Measurements from ENCODE around the gene MRPL11.

Gene MRPL11

DNA sequence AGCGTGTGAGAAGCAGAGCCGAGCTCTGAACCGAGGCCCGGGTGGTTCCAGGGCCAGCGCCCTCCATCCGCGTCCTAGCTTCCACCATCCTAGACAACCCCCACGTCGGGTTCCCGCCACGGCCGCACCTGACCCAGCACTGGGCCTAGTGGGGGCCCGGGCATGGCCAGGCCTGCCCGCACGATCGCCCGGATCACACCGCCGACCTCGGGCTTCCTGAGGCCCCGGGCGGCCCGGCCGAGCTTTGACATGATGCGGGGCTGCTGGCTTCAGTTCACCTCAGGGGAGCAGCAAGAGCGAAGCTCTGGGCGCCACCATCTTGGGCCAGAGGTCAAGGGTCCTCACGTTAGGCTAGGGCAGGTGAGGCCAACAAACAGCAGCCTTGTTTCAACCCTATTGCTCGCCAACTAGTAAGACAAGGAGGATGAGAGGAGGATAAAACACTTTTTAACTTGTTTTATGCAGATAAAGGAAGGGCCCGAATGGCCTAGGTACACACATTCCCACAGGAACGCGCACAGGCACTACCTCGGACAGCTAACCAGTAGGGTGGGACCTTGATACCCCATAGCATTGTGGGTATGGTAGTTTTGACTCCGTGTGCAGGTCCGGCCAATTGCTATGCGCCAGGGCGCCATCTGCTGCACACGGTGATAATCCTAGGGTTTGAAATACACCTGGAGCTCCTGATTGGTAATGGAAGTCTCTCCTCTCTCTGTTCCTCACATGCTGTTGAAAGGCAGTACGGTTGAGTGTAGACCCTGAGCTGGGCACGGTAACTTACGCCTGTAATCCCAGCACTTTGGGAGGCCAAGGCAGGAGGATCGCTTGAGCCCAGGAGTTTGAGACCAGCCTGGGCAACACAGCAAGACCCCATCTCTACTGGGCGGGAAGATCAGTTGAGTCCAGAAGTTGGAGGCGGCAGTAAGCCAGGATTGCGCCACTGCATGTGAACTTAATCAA is at the start of gene MRPL11:
MRPL11 (minus strand) TSS at position 345 of the 963 bp plus-strand sequence; CDS start at position 251, 94 bp downstream.
- peak; percentile 66 to 86 (median 77) for DNase-seq (ENCODE audit: low read depth in 4 of 4, low spot score in 1 of 4)

- no peak for DNase-seq (ENCODE audit: low read depth in 4 of 4, low spot score in 1 of 4)
Observed at GRCh38 chr11:66484806-66485380, 46.2 kb upstream of the MRPL11 start.

- peak; percentile 86 to 97 (median 90) for DNase-seq (ENCODE audit: low read depth in 4 of 4, low spot score in 1 of 4)
Observed at GRCh38 chr11:66480117-66480938, 41.7 kb upstream of the MRPL11 start, which contains the start of gene DPP3. TSS of gene DPP3 (plus strand) at chr11:66480434. CDS start at chr11:66482201, 1,767 bp downstream.

- DNase-seq (ENCODE audit: low read depth in 4 of 4, low spot score in 1 of 4) = no peak
Observed at GRCh38 chr11:66479394-66480116, 40.9 kb upstream of the MRPL11 start.

DNA sequence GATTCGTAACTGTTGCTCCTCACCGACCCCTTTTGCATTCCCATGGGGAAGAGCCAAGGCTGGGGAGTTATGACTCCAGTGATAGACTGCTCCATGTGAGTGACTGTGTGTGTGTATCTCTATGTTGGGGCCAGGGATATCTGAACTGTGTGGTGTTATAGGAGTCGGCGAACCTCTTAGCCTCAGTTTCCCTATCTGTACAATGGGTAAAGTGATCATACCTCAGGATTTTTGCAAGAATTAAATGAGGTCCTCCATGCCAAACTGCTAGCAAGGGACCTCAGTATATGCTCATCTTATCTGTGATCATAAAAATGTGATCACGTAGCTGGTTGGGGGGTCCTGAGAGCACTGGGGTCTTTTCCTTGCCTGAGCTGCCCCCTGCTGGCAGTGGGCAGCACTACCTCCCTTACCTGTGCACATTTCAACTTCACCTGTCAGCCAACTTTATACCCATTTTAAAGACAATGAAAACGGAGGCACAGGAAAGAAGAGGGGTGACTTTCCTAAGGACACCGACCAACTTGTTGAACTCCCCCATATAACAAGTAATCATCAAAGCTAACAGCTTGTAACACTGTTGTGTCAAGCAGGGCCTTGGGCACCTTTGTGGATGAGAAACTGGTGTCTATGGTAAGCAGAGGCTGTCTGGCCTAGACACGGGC is 40.2 kb upstream of the MRPL11 start:
- no peak for DNase-seq (ENCODE audit: low read depth in 4 of 4, low spot score in 1 of 4)

GRCh38 chr11:66477263-66478201 is 38.9 kb upstream of the MRPL11 start:
- no peak for DNase-seq (ENCODE audit: low read depth in 4 of 4, low spot score in 1 of 4)

DNA sequence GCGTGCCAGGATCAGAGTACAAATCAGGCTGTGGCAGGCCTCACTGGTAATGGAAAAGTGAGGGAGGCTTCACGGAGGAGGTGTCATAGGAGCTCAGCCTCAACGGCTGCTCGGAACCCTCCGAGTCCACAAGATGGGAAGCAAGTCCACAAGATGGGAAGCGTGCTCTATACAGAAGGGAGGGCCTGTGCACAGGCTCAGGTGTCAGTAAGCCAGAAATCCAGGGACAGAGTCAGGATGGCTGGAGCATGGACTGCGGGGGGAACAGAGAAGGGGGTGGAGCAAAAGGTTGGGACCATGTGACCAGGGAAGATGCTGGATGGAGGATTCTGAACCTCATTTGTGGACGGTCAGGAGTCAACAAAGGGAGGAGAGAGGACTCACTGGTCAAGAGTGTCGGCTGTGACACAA is 38.2 kb upstream of the MRPL11 start:
- DNase-seq (ENCODE audit: low read depth in 4 of 4, low spot score in 1 of 4) = no peak

DNA sequence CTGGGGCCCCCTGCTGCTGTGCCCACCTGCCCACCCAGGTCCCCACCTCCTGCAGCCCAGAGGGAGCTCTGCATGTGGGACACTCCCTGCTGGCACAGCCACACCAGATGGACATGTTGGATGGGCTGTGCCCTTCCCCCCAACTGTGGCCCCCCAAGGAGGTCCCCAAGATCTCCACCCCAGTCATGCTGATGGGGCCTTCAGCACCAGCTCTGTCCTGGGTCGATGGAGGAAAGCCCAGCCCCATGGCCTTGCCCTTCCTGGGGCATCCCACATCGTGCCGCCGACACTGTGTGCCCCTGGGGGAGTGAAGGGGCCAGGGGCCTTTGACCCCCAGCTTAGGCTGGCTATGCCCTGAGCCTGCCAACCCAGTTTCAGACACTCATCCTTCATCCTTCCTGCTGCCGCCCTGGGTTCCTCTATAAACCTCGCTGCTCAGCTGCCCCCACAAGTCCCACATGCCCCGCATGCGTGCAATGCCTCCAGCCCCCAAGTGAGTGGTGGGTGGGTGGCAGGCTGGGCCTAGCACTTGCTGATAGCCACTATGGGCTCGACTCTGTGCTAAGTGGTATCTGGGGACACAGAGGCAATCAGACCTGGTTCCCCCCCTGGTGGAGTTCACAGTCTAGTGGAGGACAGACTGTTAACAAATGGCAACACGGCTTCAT is 37.7 kb upstream of the MRPL11 start:
- DNase-seq (ENCODE audit: low read depth in 4 of 4, low spot score in 1 of 4) = no peak

DNA sequence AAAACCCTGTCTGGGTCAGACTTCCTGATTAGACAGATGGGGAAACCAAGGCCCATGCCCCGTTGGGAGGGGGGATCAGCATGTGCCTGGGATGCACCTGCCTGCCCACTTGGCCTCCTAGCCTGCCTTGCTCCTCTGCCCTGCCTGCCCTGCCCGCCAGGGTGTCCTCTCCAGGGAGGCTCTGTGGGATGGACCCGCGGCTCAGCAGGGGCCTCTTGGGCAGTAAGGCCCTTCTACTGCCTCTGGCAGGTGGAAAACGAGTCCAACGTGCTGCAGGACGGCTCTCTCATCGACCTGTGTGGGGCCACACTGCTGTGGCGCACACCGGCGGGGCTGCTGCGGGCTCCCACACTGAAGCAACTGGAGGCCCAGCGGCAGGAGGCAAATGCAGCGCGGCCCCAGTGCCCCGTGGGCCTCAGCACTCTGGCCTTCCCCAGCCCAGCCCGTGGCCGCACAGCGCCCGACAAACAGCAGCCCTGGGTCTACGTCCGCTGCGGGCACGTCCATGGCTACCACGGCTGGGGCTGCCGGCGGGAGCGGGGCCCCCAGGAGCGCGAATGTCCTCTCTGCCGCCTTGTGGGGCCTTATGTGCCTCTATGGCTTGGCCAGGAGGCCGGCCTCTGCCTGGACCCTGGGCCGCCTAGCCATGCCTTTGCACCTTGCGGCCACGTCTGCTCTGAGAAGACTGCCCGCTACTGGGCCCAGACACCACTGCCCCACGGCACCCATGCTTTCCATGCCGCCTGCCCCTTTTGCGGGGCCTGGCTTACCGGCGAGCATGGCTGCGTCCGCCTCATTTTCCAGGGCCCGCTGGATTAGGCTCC is 36.9 kb upstream of the MRPL11 start:
- DNase-seq (ENCODE audit: low read depth in 4 of 4, low spot score in 1 of 4) = no peak

- DNase-seq (ENCODE audit: low read depth in 4 of 4, low spot score in 1 of 4) = no peak
Observed at GRCh38 chr11:66473608-66474515, 35.2 kb upstream of the MRPL11 start.

DNA sequence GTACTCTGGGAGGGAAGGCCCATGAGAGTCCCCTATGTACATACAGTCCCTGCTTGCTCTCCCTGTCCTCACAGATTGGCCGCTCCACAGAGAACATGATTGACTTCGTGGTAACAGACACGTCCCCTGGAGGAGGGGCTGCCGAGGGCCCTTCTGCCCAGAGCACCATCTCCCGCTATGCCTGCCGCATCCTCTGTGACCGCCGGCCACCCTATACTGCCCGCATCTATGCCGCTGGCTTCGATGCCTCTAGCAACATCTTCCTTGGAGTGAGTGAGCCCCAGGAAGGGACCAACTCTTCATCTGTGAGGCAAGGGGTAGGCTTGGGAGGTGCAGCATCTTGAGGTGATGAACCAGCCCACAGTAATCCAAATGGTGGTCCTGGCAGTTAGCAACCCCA is 34.5 kb upstream of the MRPL11 start:
- no peak for DNase-seq (ENCODE audit: low read depth in 4 of 4, low spot score in 1 of 4)

GRCh38 chr11:66472054-66472453 is 33.4 kb upstream of the MRPL11 start:
- no peak for DNase-seq (ENCODE audit: low read depth in 4 of 4, low spot score in 1 of 4)

- DNase-seq (ENCODE audit: low read depth in 4 of 4, low spot score in 1 of 4) = no peak
Observed at GRCh38 chr11:66471142-66471541, 32.5 kb upstream of the MRPL11 start.

GRCh38 chr11:66470015-66470414 is 31.4 kb upstream of the MRPL11 start:
- DNase-seq (ENCODE audit: low read depth in 4 of 4, low spot score in 1 of 4) = no peak

- no peak for DNase-seq (ENCODE audit: low read depth in 4 of 4, low spot score in 1 of 4)
Observed at GRCh38 chr11:66469441-66469840, 30.8 kb upstream of the MRPL11 start.

DNA sequence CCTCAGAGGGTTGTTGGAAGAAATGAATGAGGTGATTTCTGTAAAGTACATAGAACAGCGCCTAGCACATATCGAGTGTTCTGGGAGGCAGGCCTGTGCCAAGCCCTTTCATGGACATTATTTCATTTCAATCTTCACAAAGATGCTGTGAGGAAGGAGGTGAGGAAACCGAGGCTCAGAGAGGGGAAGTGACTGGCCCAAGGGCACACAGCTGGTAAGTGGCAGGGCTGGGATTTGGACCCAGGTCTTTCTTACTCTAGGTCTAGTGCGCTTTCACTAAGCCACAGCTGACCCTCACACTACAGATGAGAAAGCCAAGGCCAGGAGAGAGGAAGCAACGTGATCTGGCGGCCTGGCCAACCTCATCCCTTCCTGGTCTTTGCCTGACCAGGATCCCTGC is 30.0 kb upstream of the MRPL11 start:
- no peak for DNase-seq (ENCODE audit: low read depth in 4 of 4, low spot score in 1 of 4)

- DNase-seq (ENCODE audit: low read depth in 4 of 4, low spot score in 1 of 4) = no peak
Observed at GRCh38 chr11:66467756-66468155, 29.1 kb upstream of the MRPL11 start.

Measured in stimulated activated CD4-positive, alpha-beta T cell treated with anti-CD3 and anti-CD28 coated beads, Interleukin-1b, Interleukin-23, amount 100 ng/mL, for 24 hours (primary cell).